AG09319 (cell line): ENCODE results near the gene AUTS2.
"Not testable (repeated sequence)": the region's sequence is repeated elsewhere in the genome, so short reads cannot be mapped to it uniquely, and the experiment has no call there.

Experiments used
- DNase-seq: peaks from one replicate; pipeline ENCODE4 v3.0.0-alpha.2; 2010; ENCODE audit warnings: low read depth; ENCODE audit errors: extremely low read depth
- CTCF ChIP-seq: IDR thresholded peaks from 2 replicates; pipeline ENCODE4 v1.5.1; 2011; ENCODE audit warnings: low read depth, mild to moderate bottlenecking, inconsistent platforms, low read length, moderate library complexity

Gene AUTS2

GRCh38 chr7:70594170-70594569 is 995.9 kb downstream of the AUTS2 start:
- no peak for DNase-seq
- no peak for TF ChIP-seq CTCF

- not testable (repeated sequence) for DNase-seq
These were observed 996.6 kb downstream of the AUTS2 start for GRCh38 chr7:70594885-70595284.

- no peak for DNase-seq
- TF ChIP-seq CTCF: no peak
These were observed 997.1 kb downstream of the AUTS2 start for GRCh38 chr7:70595370-70595754.

- no peak for TF ChIP-seq CTCF
- no peak for DNase-seq
These were observed 997.7 kb downstream of the AUTS2 start for GRCh38 chr7:70595755-70596597.

GRCh38 chr7:70596598-70596913 is 998.3 kb downstream of the AUTS2 start:
- no peak for TF ChIP-seq CTCF
- no peak for DNase-seq

- no peak for DNase-seq
- no peak for TF ChIP-seq CTCF
These were observed 998.8 kb downstream of the AUTS2 start for GRCh38 chr7:70597066-70597465.

GRCh38 chr7:70598976-70599375 is 1000.7 kb downstream of the AUTS2 start:
- no peak for DNase-seq
- no peak for TF ChIP-seq CTCF
